Measurements from ENCODE around the gene PTCSC3.

PTCSC3 gene

DNA sequence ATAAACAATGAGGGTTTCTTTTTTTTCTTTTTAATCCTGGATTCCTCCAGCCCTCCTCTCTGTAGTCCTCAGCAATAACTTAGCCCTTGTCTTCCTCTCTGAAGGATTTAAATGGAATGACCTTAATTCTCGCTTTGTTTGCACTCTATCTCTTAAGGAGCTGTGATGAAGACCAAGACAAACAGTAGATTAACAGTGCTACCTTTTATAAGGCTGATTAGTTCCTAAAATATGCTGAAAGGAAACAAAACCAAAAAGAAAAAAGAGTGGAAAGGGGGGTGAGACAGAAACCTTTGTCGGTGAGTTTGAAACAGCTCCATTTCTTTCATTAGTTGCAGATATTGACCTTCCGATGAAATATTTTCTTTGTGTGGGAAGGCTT, 38.7 kb upstream of the PTCSC3 start:
- Histone ChIP-seq H3K4me3 (ENCODE audit: low read depth, low read length, poor library complexity, severe bottlenecking) (no peak overlapping the region), H2AFZ (ENCODE audit: low read length) (no peak overlapping the region), H3K27me3 (ENCODE audit: insufficient read depth, low read length) (no peaks in the 10 kb centered on the region), H3F3A (ENCODE audit: insufficient read depth, low read length) (no peaks in the 10 kb centered on the region), H3K27ac (ENCODE audit: low read depth, low read length, poor library complexity, severe bottlenecking) (no peak overlapping the region), H3K36me3 (ENCODE audit: insufficient read depth, low read length) (no peaks in the 10 kb centered on the region), H3K79me2 (ENCODE audit: insufficient read depth, low read length) (no peaks in the 10 kb centered on the region), H3K9me2 (ENCODE audit: low read depth, low read length) (no peaks in the 10 kb centered on the region), H3K4me2 (ENCODE audit: low read length) (no peak overlapping the region), H3K9ac (ENCODE audit: low read length) (no peak overlapping the region), H3K4me1 (ENCODE audit: insufficient read depth, low read length, severe bottlenecking) (no peaks in the 10 kb centered on the region), H4K20me1 (ENCODE audit: insufficient read depth, low read length) (no peaks in the 10 kb centered on the region), H3K9me3 (ENCODE audit: low read length) (no peaks in the 10 kb centered on the region)
- TF ChIP-seq, protein P1, sequence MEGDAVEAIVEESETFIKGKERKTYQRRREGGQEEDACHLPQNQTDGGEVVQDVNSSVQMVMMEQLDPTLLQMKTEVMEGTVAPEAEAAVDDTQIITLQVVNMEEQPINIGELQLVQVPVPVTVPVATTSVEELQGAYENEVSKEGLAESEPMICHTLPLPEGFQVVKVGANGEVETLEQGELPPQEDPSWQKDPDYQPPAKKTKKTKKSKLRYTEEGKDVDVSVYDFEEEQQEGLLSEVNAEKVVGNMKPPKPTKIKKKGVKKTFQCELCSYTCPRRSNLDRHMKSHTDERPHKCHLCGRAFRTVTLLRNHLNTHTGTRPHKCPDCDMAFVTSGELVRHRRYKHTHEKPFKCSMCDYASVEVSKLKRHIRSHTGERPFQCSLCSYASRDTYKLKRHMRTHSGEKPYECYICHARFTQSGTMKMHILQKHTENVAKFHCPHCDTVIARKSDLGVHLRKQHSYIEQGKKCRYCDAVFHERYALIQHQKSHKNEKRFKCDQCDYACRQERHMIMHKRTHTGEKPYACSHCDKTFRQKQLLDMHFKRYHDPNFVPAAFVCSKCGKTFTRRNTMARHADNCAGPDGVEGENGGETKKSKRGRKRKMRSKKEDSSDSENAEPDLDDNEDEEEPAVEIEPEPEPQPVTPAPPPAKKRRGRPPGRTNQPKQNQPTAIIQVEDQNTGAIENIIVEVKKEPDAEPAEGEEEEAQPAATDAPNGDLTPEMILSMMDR (IDR thresholded peaks at IDR 0.05; ENCODE audit: low read length), result no peak
- TF ChIP-seq EZH2 (IDR thresholded peaks at IDR 0.05; ENCODE audit: borderline replicate concordance, low read length), result no peak

DNA sequence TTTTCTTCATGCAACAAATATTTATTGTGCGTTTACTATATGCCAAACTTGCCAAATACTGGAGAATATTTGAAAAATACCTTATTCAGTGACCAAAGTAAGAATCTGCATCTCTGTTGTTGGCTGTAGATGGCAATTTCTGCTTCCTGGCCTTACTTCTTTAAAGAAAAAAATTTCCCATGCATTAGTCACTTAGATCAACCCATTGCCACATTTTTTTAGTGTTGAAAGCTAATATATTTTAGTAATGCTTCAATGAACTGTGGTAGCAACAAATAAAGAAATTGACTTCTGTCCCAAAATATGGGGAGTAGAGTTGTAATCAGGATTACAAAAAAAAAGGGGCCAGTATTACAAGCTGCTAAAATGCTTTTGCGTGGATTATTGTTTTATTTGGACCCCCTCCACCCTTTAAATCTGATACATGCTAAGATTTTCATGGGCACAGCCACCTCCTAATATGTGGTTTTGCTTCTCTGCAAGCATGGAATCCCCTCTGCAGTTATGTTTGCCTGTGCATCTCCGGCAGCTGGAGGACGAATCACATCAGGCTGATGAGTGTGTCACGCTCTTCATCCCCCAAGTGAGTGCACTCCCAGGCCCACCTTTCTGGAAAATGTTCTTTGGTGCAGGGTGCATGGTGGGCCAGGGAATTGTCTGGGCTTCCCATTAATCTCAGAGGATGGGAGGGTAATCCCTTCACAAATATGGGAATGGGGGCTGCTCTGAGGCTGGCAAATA, 38.1 kb upstream of the PTCSC3 start:
- Histone ChIP-seq H3K9me2 (ENCODE audit: low read depth, low read length) (no peaks in the 10 kb centered on the region), H3K9ac (ENCODE audit: low read length) (no peak overlapping the region), H4K20me1 (ENCODE audit: insufficient read depth, low read length) (no peaks in the 10 kb centered on the region), H3K36me3 (ENCODE audit: insufficient read depth, low read length) (no peaks in the 10 kb centered on the region), H3K27ac (ENCODE audit: low read depth, low read length, poor library complexity, severe bottlenecking) (no peak overlapping the region), H3K9me3 (ENCODE audit: low read length) (no peaks in the 10 kb centered on the region), H3F3A (ENCODE audit: insufficient read depth, low read length) (no peaks in the 10 kb centered on the region), H3K4me2 (ENCODE audit: low read length) (no peak overlapping the region), H3K4me3 (ENCODE audit: low read depth, low read length, poor library complexity, severe bottlenecking) (no peak overlapping the region), H2AFZ (ENCODE audit: low read length) (no peak overlapping the region), H3K27me3 (ENCODE audit: insufficient read depth, low read length) (no peaks in the 10 kb centered on the region), H3K79me2 (ENCODE audit: insufficient read depth, low read length) (no peaks in the 10 kb centered on the region), H3K4me1 (ENCODE audit: insufficient read depth, low read length, severe bottlenecking) (no peaks in the 10 kb centered on the region)
- TF ChIP-seq EZH2 (IDR thresholded peaks at IDR 0.05; ENCODE audit: borderline replicate concordance, low read length), result no peak
- TF ChIP-seq, protein P1 (IDR thresholded peaks at IDR 0.05; ENCODE audit: low read length), result no peak

DNA sequence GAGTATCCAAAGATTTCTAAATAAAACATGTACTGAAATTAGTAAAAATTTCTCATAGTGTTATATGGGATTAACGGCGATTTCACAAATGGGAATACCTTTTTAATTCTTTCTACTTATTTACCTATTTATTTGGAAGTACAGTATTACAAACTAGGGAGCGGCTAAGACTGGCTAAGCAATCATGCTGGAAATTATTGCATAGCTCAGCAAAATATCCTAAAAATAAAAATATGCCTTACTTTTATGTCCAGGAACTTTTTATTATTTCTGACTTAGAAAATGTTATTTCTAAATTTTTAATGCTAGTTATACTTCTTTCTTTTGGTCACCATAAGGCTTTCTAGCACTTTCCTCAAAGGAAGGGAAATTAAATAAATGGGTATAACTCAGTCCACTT, 36.5 kb upstream of the PTCSC3 start:
- no peak overlapping the region for H2AFZ ChIP-seq (ENCODE audit: low read length)
- H3K9me2 ChIP-seq (ENCODE audit: low read depth, low read length), result no peaks in the 10 kb centered on the region
- H3K4me3 ChIP-seq (ENCODE audit: low read depth, low read length, poor library complexity, severe bottlenecking), result no peak overlapping the region
- no peaks in the 10 kb centered on the region for H4K20me1 ChIP-seq (ENCODE audit: insufficient read depth, low read length)
- H3K4me1 ChIP-seq (ENCODE audit: insufficient read depth, low read length, severe bottlenecking), result no peaks in the 10 kb centered on the region
- no peak for TF ChIP-seq EZH2 (IDR thresholded peaks at IDR 0.05; ENCODE audit: borderline replicate concordance, low read length)
- TF ChIP-seq, protein P1 (IDR thresholded peaks at IDR 0.05; ENCODE audit: low read length), result no peak
- no peaks in the 10 kb centered on the region for H3K27me3 ChIP-seq (ENCODE audit: insufficient read depth, low read length)
- no peaks in the 10 kb centered on the region for H3K9me3 ChIP-seq (ENCODE audit: low read length)
- no peaks in the 10 kb centered on the region for H3K36me3 ChIP-seq (ENCODE audit: insufficient read depth, low read length)
- no peaks in the 10 kb centered on the region for H3F3A ChIP-seq (ENCODE audit: insufficient read depth, low read length)
- no peak overlapping the region for H3K4me2 ChIP-seq (ENCODE audit: low read length)
- no peak overlapping the region for H3K27ac ChIP-seq (ENCODE audit: low read depth, low read length, poor library complexity, severe bottlenecking)
- no peak overlapping the region for H3K9ac ChIP-seq (ENCODE audit: low read length)
- H3K79me2 ChIP-seq (ENCODE audit: insufficient read depth, low read length), result no peaks in the 10 kb centered on the region

Data from OCI-LY1 (cell line).